ENCODE measurements around the gene EFCAB6. TPM values are rescaled to one million over a fixed set of nuclear protein-coding genes. Genes with fewer than 3 reads are reported as not detected.

Gene EFCAB6
- total and polyA plus RNA-seq, 2 donors (not counting 3 experiments of a cell fraction or from before 2014, with no cell fraction given), result 0.07 to 0.31 TPM

GRCh38 chr22:43516996-43517635 is 295.0 kb downstream of the EFCAB6 start:
- Histone ChIP-seq H3K27me3 (ENCODE audit: control insufficient read depth in 2 of 2, insufficient read depth in 2 of 2, low read length in 2 of 2) (no peaks in the 10 kb centered on the region), H3K79me2 (ENCODE audit: control insufficient read depth, insufficient read depth, low read length) (no peaks in the 10 kb centered on the region), H3K9me3 (replicated peaks; ENCODE audit: control insufficient read depth, insufficient read depth, low read length) (no peaks in the 10 kb centered on the region), H3K4me1 (ENCODE audit: control insufficient read depth, extremely low read depth, insufficient read depth, low read length) (no peaks in the 10 kb centered on the region), H2AFZ (ENCODE audit: low read depth, low read length) (no peak overlapping the region), H3K4me2 (ENCODE audit: insufficient read depth, low read length) (no peak overlapping the region), H3K27ac (ENCODE audit: insufficient read depth, low read depth, low read length) (no peak overlapping the region), H4K20me1 (replicated peaks; ENCODE audit: control insufficient read depth, extremely low read depth, insufficient read depth, low read length) (no peaks in the 10 kb centered on the region), H3K36me3 (ENCODE audit: control insufficient read depth in 2 of 2, extremely low read depth in 1 of 2, insufficient read depth in 2 of 2, low read length in 2 of 2) (no peaks in the 10 kb centered on the region), H3K4me3 (replicated peaks in 1 of 3; ENCODE audit: insufficient read depth in 1 of 3, low read depth in 1 of 3, low read length in 3 of 3) (no peak overlapping the region), H3K9me1 (replicated peaks; ENCODE audit: control insufficient read depth, extremely low read depth, insufficient read depth, low read length) (no peaks in the 10 kb centered on the region), H3K9ac (replicated peaks; ENCODE audit: extremely low read depth, insufficient read depth, low read length) (no peak overlapping the region)
- no peak for FAIRE-seq
- TF ChIP-seq FOS (IDR thresholded peaks at IDR 0.05; ENCODE audit: borderline replicate concordance, insufficient read depth, low read length) (no peak), JUN (IDR thresholded peaks at IDR 0.05; ENCODE audit: borderline replicate concordance, insufficient read depth, insufficient read length, low read depth) (no peak), CTCF (IDR thresholded peaks at IDR 0.05; ENCODE audit: extremely low read depth in 1 of 2, insufficient read depth in 1 of 2, low read depth in 1 of 2, low read length in 2 of 2) (no peak), POLR2A (IDR thresholded peaks at IDR 0.05; ENCODE audit: low read depth, low read length) (no peak), GATA2 (IDR thresholded peaks at IDR 0.05; ENCODE audit: insufficient read depth, insufficient read length, low read depth, low read length) (no peak)
- CTCF ChIA-PET, result no interaction called here
- no TSS peak for BruUV-seq (replicated peaks)
- dilution Hi-C loops (cut with MboI; ENCODE audit: extremely low pct_ligation_motif_present, low sequenced_read_pairs), result no loop called here
- intact Hi-C loops (cut with micrococcal nuclease), result no loop called here
- DNase-seq (ENCODE audit: low read depth, low spot score), result no peak
- POLR2A ChIA-PET, result no interaction called here

DNA sequence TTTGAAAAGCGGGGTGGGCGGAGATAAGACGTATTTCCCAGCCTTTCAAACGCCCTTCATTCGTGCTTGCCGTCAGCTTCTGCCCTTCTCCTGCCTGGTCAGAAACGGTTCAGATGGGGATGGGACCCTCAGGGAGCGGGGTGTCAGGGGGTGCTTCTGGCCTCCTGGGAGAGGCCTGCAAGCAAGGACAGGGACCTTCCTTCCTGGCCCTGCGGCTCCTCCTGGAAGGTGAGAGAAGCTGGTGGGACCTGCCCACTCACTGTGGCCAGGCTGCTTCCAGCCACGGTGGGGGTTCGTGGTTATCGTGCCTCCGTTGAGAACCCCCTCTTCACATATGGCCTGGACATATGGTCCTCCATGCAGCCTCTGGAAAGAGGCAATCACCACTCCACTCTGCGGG is 295.7 kb downstream of the EFCAB6 start:
- FAIRE-seq, result no peak
- Histone ChIP-seq H2AFZ (ENCODE audit: low read depth, low read length) (no peak overlapping the region), H3K36me3 (ENCODE audit: control insufficient read depth in 2 of 2, extremely low read depth in 1 of 2, insufficient read depth in 2 of 2, low read length in 2 of 2) (no peaks in the 10 kb centered on the region), H3K9me1 (replicated peaks; ENCODE audit: control insufficient read depth, extremely low read depth, insufficient read depth, low read length) (no peaks in the 10 kb centered on the region), H3K79me2 (ENCODE audit: control insufficient read depth, insufficient read depth, low read length) (no peaks in the 10 kb centered on the region), H3K27me3 (ENCODE audit: control insufficient read depth in 2 of 2, insufficient read depth in 2 of 2, low read length in 2 of 2) (no peaks in the 10 kb centered on the region), H3K9me3 (replicated peaks; ENCODE audit: control insufficient read depth, insufficient read depth, low read length) (no peaks in the 10 kb centered on the region), H3K9ac (replicated peaks; ENCODE audit: extremely low read depth, insufficient read depth, low read length) (no peak overlapping the region), H3K4me2 (ENCODE audit: insufficient read depth, low read length) (no peak overlapping the region), H3K27ac (ENCODE audit: insufficient read depth, low read depth, low read length) (no peak overlapping the region), H3K4me3 (replicated peaks in 1 of 3; ENCODE audit: insufficient read depth in 1 of 3, low read depth in 1 of 3, low read length in 3 of 3) (no peak overlapping the region), H4K20me1 (replicated peaks; ENCODE audit: control insufficient read depth, extremely low read depth, insufficient read depth, low read length) (no peaks in the 10 kb centered on the region), H3K4me1 (ENCODE audit: control insufficient read depth, extremely low read depth, insufficient read depth, low read length) (no peaks in the 10 kb centered on the region)
- no peak for DNase-seq (ENCODE audit: low read depth, low spot score)
- ChIA-PET CTCF (no interaction called here), POLR2A (no interaction called here)
- TF ChIP-seq GATA2 (IDR thresholded peaks at IDR 0.05; ENCODE audit: insufficient read depth, insufficient read length, low read depth, low read length) (no peak), MYC (IDR thresholded peaks at IDR 0.05; ENCODE audit: low read depth, low read length) (no peak), POLR2AphosphoS5 (IDR thresholded peaks at IDR 0.05; ENCODE audit: insufficient read depth, low read depth, low read length) (no peak), FOS (IDR thresholded peaks at IDR 0.05; ENCODE audit: borderline replicate concordance, insufficient read depth, low read length) (no peak), POLR2A (IDR thresholded peaks at IDR 0.05; ENCODE audit: low read depth, low read length) (no peak), JUN (IDR thresholded peaks at IDR 0.05; ENCODE audit: borderline replicate concordance, insufficient read depth, insufficient read length, low read depth) (no peak), CTCF (IDR thresholded peaks at IDR 0.05; ENCODE audit: extremely low read depth in 1 of 2, insufficient read depth in 1 of 2, low read depth in 1 of 2, low read length in 2 of 2) (no peak), MAX (IDR thresholded peaks at IDR 0.05; ENCODE audit: insufficient read depth, insufficient read length) (no peak), EZH2 (IDR thresholded peaks at IDR 0.05; ENCODE audit: borderline replicate concordance, low read depth, low read length, severe bottlenecking) (no peak)
- dilution Hi-C loops (cut with MboI; ENCODE audit: extremely low pct_ligation_motif_present, low sequenced_read_pairs), result no loop called here
- no TSS peak for BruUV-seq (replicated peaks)
- intact Hi-C loops (cut with micrococcal nuclease), result no loop called here

Measured in endothelial cell of umbilical vein (primary cell).